K562 (cell line): ENCODE data around the gene GIPR. TPM values are rescaled to one million over a fixed set of nuclear protein-coding genes. Genes with fewer than 3 reads are reported as not detected.

Experiments used
- ATAC-seq: fragments of 200-7000 bp; cut with Tn5 transposase; 3 replicates; pipeline ENCODE4 v1.9.1; 2020; ENCODE audit warnings: moderate library complexity
- BruUV-seq: library from RNA; stranded (reverse); fragments of 400-500 nt; replicated peaks from 2 replicates; lab custom pipeline; 2021; lab: Mats Ljungman, UMichigan
- CTCF ChIA-PET: fragments of 300-600 bp; formaldehyde crosslinking; extraction: SDS; loops from one replicate; lab custom pipeline; 2021; ENCODE audit warnings: low intra/inter-chr PET ratio; lab: Yijun Ruan, JAX
- POLR2A ChIA-PET: fragments of 300-600, 350-650 bp; sonication (Branson Sonifier 250); formaldehyde crosslinking; extraction: SDS; loops from one replicate; lab custom pipeline; 2021; ENCODE audit warnings: antibody characterized with exemption, inconsistent platforms; lab: Yijun Ruan, JAX
- DNase-seq, 4 experiments: peaks; one replicate each; pipeline versions ENCODE4 v3.0.0 to v3.0.0-alpha.2; 2011 to 2018; ENCODE audit warnings: low spot score in 3 of 4, mixed read lengths in 3 of 4; ENCODE audit errors: extremely low read depth in 1 of 4
- FAIRE-seq: peaks from 2 replicates; lab custom pipeline; 2011; peaks lifted over from hg19 to GRCh38; lab: Jason Lieb, UNC
- H2AFZ ChIP-seq: 2 replicates; pipeline ENCODE4 v1.6.0; 2011; ENCODE audit warnings: low read depth, low read length, control low read depth, inconsistent platforms
- H3K27ac ChIP-seq: fragments of 200-600 bp; 3 replicates; pipeline ENCODE4 v1.8.0; 2011; ENCODE audit warnings: low read depth, mild to moderate bottlenecking, control low read depth, inconsistent platforms, low read length, moderate library complexity, mixed read lengths; ENCODE audit errors: extremely low read depth
- H3K27me3 ChIP-seq, 2 experiments: fragments of 300-600 bp in 1 of 2; 2 replicates in 1 of 2; 3 replicates in 1 of 2; pipeline versions ENCODE4 v1.6.0 to v1.8.0; 2011; ENCODE audit warnings: inconsistent platforms in 2 of 2, low read length in 2 of 2, mild to moderate bottlenecking in 1 of 2, mixed read lengths in 1 of 2, moderate library complexity in 1 of 2; ENCODE audit not compliant: control insufficient read depth in 2 of 2, insufficient read depth in 2 of 2
- H3K36me3 ChIP-seq: fragments of 300-600 bp; 3 replicates; pipeline ENCODE4 v1.8.0; 2011; ENCODE audit warnings: mild to moderate bottlenecking, low read length, inconsistent platforms; ENCODE audit not compliant: control insufficient read depth, insufficient read depth
- H3K4me1 ChIP-seq, 2 experiments: fragments of 200-600 bp in 1 of 2; replicated peaks in 1 of 2; 2 replicates in 1 of 2; 3 replicates in 1 of 2; pipeline versions ENCODE4 v1.5.1 to v1.8.0; 2011; ENCODE audit warnings: inconsistent platforms in 2 of 2, low read length in 2 of 2, mild to moderate bottlenecking in 1 of 2, mixed read lengths in 1 of 2, moderate library complexity in 1 of 2; ENCODE audit not compliant: control insufficient read depth in 2 of 2, insufficient read depth in 2 of 2
- H3K4me2 ChIP-seq: 2 replicates; pipeline ENCODE4 v1.6.1; 2011; ENCODE audit warnings: low read length, control low read depth, inconsistent platforms, mixed read lengths; ENCODE audit not compliant: insufficient read depth
- H3K4me3 ChIP-seq: fragments of 200-600 bp; sonication (generic), shearing (Covaris generic); 2 replicates; pipeline ENCODE4 v1.5.1; 2016; ENCODE audit warnings: control low read depth, inconsistent platforms
- H3K79me2 ChIP-seq: fragments of 200-600 bp; 3 replicates; pipeline ENCODE4 v1.8.0; 2011; ENCODE audit warnings: low read length, inconsistent platforms; ENCODE audit not compliant: control insufficient read depth, insufficient read depth
- H3K9ac ChIP-seq, 2 experiments: 2 replicates each; pipeline versions ENCODE4 v1.6.0 to v1.6.1; 2011; ENCODE audit warnings: low read depth in 2 of 2, low read length in 2 of 2, control low read depth in 1 of 2, inconsistent platforms in 1 of 2, mild to moderate bottlenecking in 1 of 2, mixed read lengths in 1 of 2; ENCODE audit not compliant: insufficient read depth in 1 of 2
- H3K9me1 ChIP-seq: one replicate; pipeline ENCODE4 v1.6.0; 2011; ENCODE audit warnings: inconsistent platforms, mild to moderate bottlenecking, low read length, moderate library complexity; ENCODE audit not compliant: control insufficient read depth, insufficient read depth
- H3K9me3 ChIP-seq: replicated peaks from 2 replicates; pipeline ENCODE4 v1.5.1; 2011; ENCODE audit warnings: low read depth, low read length, inconsistent platforms; ENCODE audit not compliant: control insufficient read depth, insufficient read depth
- H4K20me1 ChIP-seq: replicated peaks from 2 replicates; pipeline ENCODE4 v1.6.1; 2011; ENCODE audit warnings: low read length, inconsistent platforms, mixed read lengths; ENCODE audit not compliant: control insufficient read depth, insufficient read depth
- ADNP ChIP-seq: fragments of 200-800 bp; sonication (Bioruptor generic); IDR thresholded peaks from 2 replicates; pipeline ENCODE4 v1.6.1; 2016; ENCODE audit warnings: missing genetic modification characterization, missing compliant biosample characterization
- BRD9 ChIP-seq: fragments of 450-650 bp; IDR thresholded peaks from 2 replicates; pipeline ENCODE4 v1.6.1; 2018; ENCODE audit warnings: low read depth; ENCODE audit not compliant: partially characterized antibody
- CREB3 ChIP-seq: fragments of 450-650 bp; conservative IDR thresholded peaks from 2 replicates; pipeline ENCODE4 v1.6.1; 2016; ENCODE audit warnings: missing genetic modification characterization, low read depth, mild to moderate bottlenecking, missing compliant biosample characterization, moderate library complexity
- ELF1 ChIP-seq: fragments of 200-800 bp; sonication (Bioruptor generic); IDR thresholded peaks from 2 replicates; pipeline ENCODE4 v1.6.1; 2016; ENCODE audit warnings: missing genetic modification characterization, missing compliant biosample characterization
- GTF2E2 ChIP-seq: fragments of 200-800 bp; sonication (Bioruptor generic); IDR thresholded peaks from 2 replicates; pipeline ENCODE4 v1.6.1; 2016; ENCODE audit warnings: missing genetic modification characterization, missing compliant biosample characterization
- HDAC6 ChIP-seq: IDR thresholded peaks from 2 replicates; pipeline ENCODE4 v1.6.1; 2012; ENCODE audit warnings: low read depth, mild to moderate bottlenecking, control low read depth, inconsistent platforms, low read length, moderate library complexity
- ILF3 ChIP-seq: fragments of 450-650 bp; IDR thresholded peaks from 2 replicates; pipeline ENCODE4 v1.6.1; 2018; ENCODE audit warnings: antibody characterized with exemption, mild to moderate bottlenecking, moderate library complexity, borderline replicate concordance
- MBD1 ChIP-seq: fragments of 250-450 bp; sonication (Bioruptor Pico); IDR thresholded peaks from 2 replicates; pipeline ENCODE4 v1.8.0; 2022; ENCODE audit warnings: inconsistent platforms
- MXD1 ChIP-seq: fragments of 250-450 bp; sonication (Bioruptor Pico); IDR thresholded peaks from 2 replicates; pipeline ENCODE4 v1.8.0; 2021; ENCODE audit warnings: borderline replicate concordance, mild to moderate bottlenecking, moderate library complexity; ENCODE audit not compliant: poor library complexity, severe bottlenecking
- MYBL2 ChIP-seq, 2 experiments: fragments of 450-650 bp in 1 of 2; sonication (generic) in 1 of 2; formaldehyde crosslinking in 1 of 2; IDR thresholded peaks; 2 replicates each; pipeline versions ENCODE4 v1.6.1 to v1.8.1; 2017 to 2022; ENCODE audit warnings: borderline replicate concordance in 1 of 2, inconsistent platforms in 1 of 2, low read depth in 1 of 2, mild to moderate bottlenecking in 1 of 2, missing genetic modification reagents in 1 of 2, moderate library complexity in 1 of 2
- SFPQ ChIP-seq: fragments of 200-400 bp; formaldehyde crosslinking; IDR thresholded peaks from 2 replicates; pipeline ENCODE4 v1.6.1; 2017; ENCODE audit warnings: mild to moderate bottlenecking, low read depth, low read length, moderate library complexity
- SMAD1 ChIP-seq: fragments of 150-350 bp; IDR thresholded peaks from 2 replicates; pipeline ENCODE4 v1.6.1; 2014; ENCODE audit warnings: low read length, low read depth; ENCODE audit not compliant: partially characterized antibody
- THAP7 ChIP-seq: fragments of 250-450 bp; sonication (Bioruptor Pico); IDR thresholded peaks from 2 replicates; pipeline ENCODE4 v1.5.0; 2021
- ZBTB1 ChIP-seq: sonication (generic); formaldehyde crosslinking; IDR thresholded peaks from 2 replicates; pipeline ENCODE4 v1.8.1; 2023; ENCODE audit warnings: missing genetic modification reagents, low read depth, mild to moderate bottlenecking, borderline replicate concordance
- ZFPM2 ChIP-seq: fragments of 250-450 bp; sonication (Bioruptor Pico); IDR thresholded peaks from 2 replicates; pipeline ENCODE4 v1.5.1; 2022; ENCODE audit warnings: mild to moderate bottlenecking
- ZNF76 ChIP-seq: fragments of 250-450 bp; sonication (Bioruptor Pico); IDR thresholded peaks from 2 replicates; pipeline ENCODE4 v1.4.0; 2020; ENCODE audit warnings: mild to moderate bottlenecking, moderate library complexity, borderline replicate concordance
- WGBS: fragments of 100-300 bp; shearing (Covaris generic); methylation state at CpG from one replicate; pipeline ENCODE4 v1.1.6; 2016; ENCODE audit warnings: low coverage, mixed read lengths; ENCODE audit not compliant: insufficient coverage; ENCODE audit errors: missing lambda C conversion rate; 5-methylcytosine and 5-hydroxymethylcytosine counted together
- in situ Hi-C: fragments of 300-500 bp; cut with MboI; formaldehyde crosslinking; loops from 4 replicates; pipeline ENCODE4 v1.15.0; 2018; ENCODE audit warnings: inconsistent platforms, mixed read lengths
- intact Hi-C: fragments of 100-400 bp; cut with micrococcal nuclease; formaldehyde crosslinking; loops from 2 replicates; pipeline ENCODE4 v1.14.2; 2022
- polyA plus RNA-seq, 8 experiments: library from polyadenylated mRNA; depleted of rRNA in 4 of 8; stranded (reverse) in 5 of 8; unstranded in 3 of 8; fragments of >200 nt; fragmentation: Nextera tagmentation in 2 of 8; fragmentation: Illumina TruSeq in 1 of 8; extraction: Ambion mirVana in 2 of 8; extraction: Trizol in 1 of 8; gene quantifications; 2 replicates each; pipeline versions ENCODE4 v1.2.1 to v1.2.3, GENCODE V29; 2011 to 2014; ENCODE audit warnings: inconsistent platforms in 1 of 8, missing spikeins in 1 of 8
- total RNA-seq, 7 experiments: library from RNA; depleted of rRNA in 6 of 7; stranded (reverse); fragments of >200 nt in 6 of 7; fragmentation: Illumina TruSeq in 2 of 7; extraction: Trizol in 2 of 7; gene quantifications; 2 replicates each; pipeline versions ENCODE4 v1.2.1 to v1.2.3, GENCODE V29; 2011 to 2021; ENCODE audit warnings: low replicate concordance in 1 of 7

The GIPR gene
- total and polyA plus RNA-seq, 9 of the 15 experiments (the other 6 are each of a cell fraction or from before 2014, with no cell fraction given) = 2.2 to 26.8 (median 12.7) TPM

- Histone ChIP-seq H3K27me3 (no peaks in the 10 kb centered on the region; a peak in 1 of 5 replicates), H3K4me3 (no peak overlapping the region), H2AFZ (no peak overlapping the region), H3K9me1 (no peaks in the 10 kb centered on the region), H3K27ac (no peak overlapping the region), H3K4me1 (peaks cover 29 to 56% of the 10 kb centered on the region in 2 experiments), H3K9me3 (no peaks in the 10 kb centered on the region), H3K36me3 (peaks cover 9% of the 10 kb centered on the region; the same call in 1 of the 3 replicates), H3K9ac (no peak overlapping the region), H4K20me1 (no peaks in the 10 kb centered on the region; the same call in 1 of the 2 replicates), H3K79me2 (peaks cover 17% of the 10 kb centered on the region), H3K4me2 (no peak overlapping the region)
- POLR2A ChIA-PET = interaction anchor here (1.6 kb wide), 1 partner anchor 20 kb away, joined by 4 read pairs; no protein-coding TSS in a partner anchor
- intact Hi-C loops (no loop called here), in situ Hi-C loops (no loop called here)
- WGBS = 85% methylated on average over 1 of the region's 1 CpG
- ATAC-seq (no peak), FAIRE-seq (no peak), DNase-seq (peak in 1 of 4 experiments; percentile 5)
- CTCF ChIA-PET = no interaction called here
- no TSS peak for BruUV-seq
- no peak for TF ChIP-seq MBD1 (CRISPR knock-in tag)
- no peak for TF ChIP-seq SMAD1
- peak; percentile 27; the same call in 1 of the 2 replicates for TF ChIP-seq ADNP (tag)
- no peak for TF ChIP-seq GTF2E2 (tag)
- no peak for TF ChIP-seq ELF1 (tag)
- TF ChIP-seq HDAC6 = no peak
- TF ChIP-seq MXD1 = no peak
- no peak for TF ChIP-seq CREB3 (tag)
- TF ChIP-seq ZFPM2 (CRISPR knock-in tag) = no peak
- TF ChIP-seq ZNF76 (CRISPR knock-in tag) = no peak
- TF ChIP-seq SFPQ = no peak
- TF ChIP-seq MYBL2 (IDR thresholded peaks at IDR 0.05; ENCODE audit: low read depth) = no peak
- TF ChIP-seq MYBL2 (CRISPR knock-in tag; IDR thresholded peaks at IDR 0.05; ENCODE audit: borderline replicate concordance) = no peak
- TF ChIP-seq ILF3 = no peak
- TF ChIP-seq THAP7 (CRISPR knock-in tag) = no peak
- no peak for TF ChIP-seq ZBTB1 (CRISPR knock-in tag)
- TF ChIP-seq BRD9 = no peak
These were observed 31.7 kb upstream of the GIPR start for GRCh38 chr19:45636275-45636674.
